Nephron (organoid): ENCODE results near the gene GCN1.

Experiments
- H3K27ac Mint-ChIP-seq, 3 experiments: 2 replicates each; pipeline ENCODE4 v1.8.0; 2020; ENCODE audit warnings: mixed read lengths in 3 of 3, mild to moderate bottlenecking in 2 of 3, moderate library complexity in 1 of 3
- H3K27me3 Mint-ChIP-seq: 2 replicates; pipeline ENCODE4 v1.8.0; 2021; ENCODE audit warnings: low read depth, mild to moderate bottlenecking, moderate library complexity, mixed read lengths
- H3K36me3 Mint-ChIP-seq: 2 replicates; pipeline ENCODE4 v1.8.0; 2020; ENCODE audit warnings: low read depth, mixed read lengths
- H3K4me1 Mint-ChIP-seq: 2 replicates; pipeline ENCODE4 v1.8.0; 2020; ENCODE audit warnings: mixed read lengths
- H3K4me3 Mint-ChIP-seq, 3 experiments: 2 replicates each; pipeline ENCODE4 v1.8.0; 2020; ENCODE audit warnings: mild to moderate bottlenecking in 3 of 3, mixed read lengths in 3 of 3, moderate library complexity in 2 of 3
- H3K9me3 Mint-ChIP-seq: 2 replicates; pipeline ENCODE4 v1.8.0; 2020; ENCODE audit warnings: mixed read lengths
- TF ChIP-seq, protein P1 (sequence below), 3 experiments: fragments of 200-600 bp; sonication (generic); IDR thresholded peaks; one replicate each; pipeline ENCODE4 v1.5.0; 2021; ENCODE audit warnings: antibody characterized with exemption in 3 of 3; ENCODE audit not compliant: unreplicated experiment in 3 of 3

Gene GCN1

DNA sequence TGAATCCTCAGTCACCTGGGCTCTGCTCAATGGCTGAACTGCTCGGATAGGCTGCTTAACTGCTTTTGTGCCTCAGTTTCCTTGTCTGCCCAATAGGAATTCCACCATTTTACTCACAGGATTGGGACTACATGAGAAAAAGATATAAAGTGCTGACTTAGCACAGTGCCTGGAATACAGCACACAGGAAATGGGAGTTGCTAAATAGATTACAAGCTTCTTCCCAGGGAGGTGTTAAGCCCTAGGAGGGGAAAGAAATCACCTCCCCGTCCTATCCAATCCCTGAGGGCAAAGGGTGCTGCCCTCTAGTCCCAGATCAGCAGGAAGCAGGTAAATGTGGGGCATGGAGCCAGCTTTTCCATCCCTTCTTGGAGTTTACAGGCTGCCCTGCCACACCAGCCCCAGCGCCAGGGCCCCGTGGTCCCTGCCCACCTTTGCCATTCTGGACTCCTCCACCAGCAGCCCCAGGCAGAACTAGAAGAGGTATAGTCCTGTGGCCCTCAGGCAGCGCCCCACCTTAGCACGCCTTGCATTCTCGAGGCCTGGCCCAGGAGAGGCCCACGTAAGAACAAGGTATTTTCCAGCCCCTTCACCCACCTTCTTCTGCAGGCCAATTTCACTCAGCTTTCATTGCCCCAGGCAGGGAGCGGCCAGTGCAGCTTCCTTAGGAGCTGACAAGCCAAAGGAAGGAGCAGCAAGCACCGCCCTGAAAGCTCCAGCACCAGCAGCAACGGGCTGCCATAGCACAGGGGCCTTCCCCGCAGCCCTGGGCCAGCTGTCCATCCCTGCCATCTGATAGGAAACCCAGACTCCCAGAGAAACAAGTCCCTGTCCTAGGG, 35.2 kb upstream of the GCN1 start:
- peak overlapping the region; percentile 92 to 95 (median 95) for H3K27ac Mint-ChIP-seq
- H3K27me3 Mint-ChIP-seq: no peaks in the 10 kb centered on the region
- TF ChIP-seq, protein P1, sequence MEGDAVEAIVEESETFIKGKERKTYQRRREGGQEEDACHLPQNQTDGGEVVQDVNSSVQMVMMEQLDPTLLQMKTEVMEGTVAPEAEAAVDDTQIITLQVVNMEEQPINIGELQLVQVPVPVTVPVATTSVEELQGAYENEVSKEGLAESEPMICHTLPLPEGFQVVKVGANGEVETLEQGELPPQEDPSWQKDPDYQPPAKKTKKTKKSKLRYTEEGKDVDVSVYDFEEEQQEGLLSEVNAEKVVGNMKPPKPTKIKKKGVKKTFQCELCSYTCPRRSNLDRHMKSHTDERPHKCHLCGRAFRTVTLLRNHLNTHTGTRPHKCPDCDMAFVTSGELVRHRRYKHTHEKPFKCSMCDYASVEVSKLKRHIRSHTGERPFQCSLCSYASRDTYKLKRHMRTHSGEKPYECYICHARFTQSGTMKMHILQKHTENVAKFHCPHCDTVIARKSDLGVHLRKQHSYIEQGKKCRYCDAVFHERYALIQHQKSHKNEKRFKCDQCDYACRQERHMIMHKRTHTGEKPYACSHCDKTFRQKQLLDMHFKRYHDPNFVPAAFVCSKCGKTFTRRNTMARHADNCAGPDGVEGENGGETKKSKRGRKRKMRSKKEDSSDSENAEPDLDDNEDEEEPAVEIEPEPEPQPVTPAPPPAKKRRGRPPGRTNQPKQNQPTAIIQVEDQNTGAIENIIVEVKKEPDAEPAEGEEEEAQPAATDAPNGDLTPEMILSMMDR (IDR thresholded peaks at IDR 0.05; ENCODE audit: unreplicated experiment in 3 of 3): no peak
- no peaks in the 10 kb centered on the region for H3K36me3 Mint-ChIP-seq
- peak overlapping the region; percentile 47 to 65 (median 56) for H3K4me3 Mint-ChIP-seq
- H3K9me3 Mint-ChIP-seq: no peaks in the 10 kb centered on the region
- H3K4me1 Mint-ChIP-seq: peaks cover 82% of the 10 kb centered on the region

DNA sequence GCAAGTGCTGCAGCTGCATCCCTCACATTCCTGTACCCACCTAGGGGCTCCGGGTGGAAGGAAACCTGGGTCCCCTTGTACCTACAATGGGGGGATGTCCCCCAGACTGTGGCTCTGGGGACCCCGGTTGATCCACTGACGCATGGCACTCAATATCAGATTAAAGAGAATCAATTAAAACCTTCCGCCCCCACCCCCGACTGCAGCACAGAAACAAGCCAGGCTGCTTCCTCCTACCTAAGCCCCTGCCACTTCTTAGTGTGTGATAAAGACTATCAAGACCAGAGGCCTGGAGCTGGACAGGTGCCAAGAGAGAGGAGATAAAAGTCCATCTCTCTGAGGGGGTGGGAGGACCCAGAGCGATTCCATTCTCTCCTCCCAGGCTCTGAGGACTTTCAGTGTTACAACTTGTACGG, 34.6 kb upstream of the GCN1 start:
- H3K27me3 Mint-ChIP-seq: no peaks in the 10 kb centered on the region
- peak overlapping the region; percentile 47 to 65 (median 56) for H3K4me3 Mint-ChIP-seq
- H3K4me1 Mint-ChIP-seq: peaks cover 76% of the 10 kb centered on the region
- TF ChIP-seq, protein P1 (IDR thresholded peaks at IDR 0.05; ENCODE audit: unreplicated experiment in 3 of 3): no peak
- H3K9me3 Mint-ChIP-seq: no peaks in the 10 kb centered on the region
- H3K36me3 Mint-ChIP-seq: no peaks in the 10 kb centered on the region
- peak overlapping the region; percentile 92 to 95 (median 95) for H3K27ac Mint-ChIP-seq

DNA sequence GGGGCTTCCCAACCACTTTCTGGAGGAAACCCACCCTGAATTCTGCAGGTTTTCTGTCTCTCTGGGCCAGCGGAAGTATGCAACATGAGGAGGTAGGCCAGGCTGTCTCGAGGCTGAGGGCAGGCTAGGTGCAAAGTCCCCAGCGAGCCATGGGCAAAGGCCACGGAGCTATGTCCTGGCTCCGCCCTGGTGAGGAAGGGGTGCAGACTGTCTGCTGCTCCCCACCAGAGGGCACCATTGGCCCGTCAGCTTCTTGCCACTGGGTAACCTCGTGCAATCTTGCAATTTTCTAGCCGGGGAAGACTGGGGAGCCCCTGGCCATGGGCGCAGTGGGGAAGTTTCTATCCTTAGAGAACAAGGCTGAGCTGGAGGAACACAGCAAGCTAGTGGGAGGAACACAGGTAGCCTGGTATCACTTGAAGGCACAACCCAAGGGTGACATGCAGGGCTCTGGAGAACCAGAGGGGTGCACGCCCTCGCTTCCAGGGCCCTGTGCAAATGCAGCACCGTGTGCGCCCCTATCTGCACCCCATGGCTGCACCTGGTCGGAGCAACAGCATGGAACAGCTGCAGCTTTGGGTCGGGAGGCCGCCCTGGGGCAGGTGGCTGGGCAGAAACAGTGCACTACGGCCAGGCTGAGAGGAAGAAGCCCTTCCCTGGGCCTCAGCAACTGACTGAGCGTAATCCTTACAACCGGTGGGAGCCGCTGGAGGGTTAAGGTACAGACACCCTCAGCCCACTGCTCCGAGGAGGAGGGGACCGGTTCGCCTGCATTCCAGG, 34.0 kb upstream of the GCN1 start:
- TF ChIP-seq, protein P1 (IDR thresholded peaks at IDR 0.05; ENCODE audit: unreplicated experiment in 3 of 3): peak; percentile 80 to 96 (median 91)
- Mint-ChIP-seq H3K36me3 (no peaks in the 10 kb centered on the region), H3K9me3 (no peaks in the 10 kb centered on the region), H3K27ac (peak overlapping the region; percentile 92 to 95 (median 95)), H3K4me3 (peak overlapping the region; percentile 47 to 65 (median 56)), H3K4me1 (peaks cover 70% of the 10 kb centered on the region), H3K27me3 (no peaks in the 10 kb centered on the region)

DNA sequence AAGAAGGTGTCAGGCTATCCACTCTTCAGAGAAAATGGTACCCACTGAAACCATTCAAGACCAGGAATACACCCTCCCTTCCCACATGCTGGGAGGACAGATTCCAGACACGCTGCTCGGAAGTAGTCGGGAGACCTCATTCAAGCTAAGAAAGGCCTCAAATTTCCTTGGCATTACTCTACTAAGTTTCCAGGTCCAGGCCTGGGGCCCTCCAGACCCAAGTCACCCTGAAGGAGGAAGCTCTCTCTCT, 33.5 kb upstream of the GCN1 start:
- H3K4me1 Mint-ChIP-seq: peaks cover 65% of the 10 kb centered on the region
- TF ChIP-seq, protein P1 (IDR thresholded peaks at IDR 0.05; ENCODE audit: unreplicated experiment in 3 of 3): no peak
- no peaks in the 10 kb centered on the region for H3K9me3 Mint-ChIP-seq
- H3K27ac Mint-ChIP-seq: peak overlapping the region; percentile 92 to 95 (median 95)
- peaks cover 2% of the 10 kb centered on the region for H3K36me3 Mint-ChIP-seq
- no peaks in the 10 kb centered on the region for H3K27me3 Mint-ChIP-seq
- H3K4me3 Mint-ChIP-seq: peak overlapping the region; percentile 45 to 56 (median 47)

DNA sequence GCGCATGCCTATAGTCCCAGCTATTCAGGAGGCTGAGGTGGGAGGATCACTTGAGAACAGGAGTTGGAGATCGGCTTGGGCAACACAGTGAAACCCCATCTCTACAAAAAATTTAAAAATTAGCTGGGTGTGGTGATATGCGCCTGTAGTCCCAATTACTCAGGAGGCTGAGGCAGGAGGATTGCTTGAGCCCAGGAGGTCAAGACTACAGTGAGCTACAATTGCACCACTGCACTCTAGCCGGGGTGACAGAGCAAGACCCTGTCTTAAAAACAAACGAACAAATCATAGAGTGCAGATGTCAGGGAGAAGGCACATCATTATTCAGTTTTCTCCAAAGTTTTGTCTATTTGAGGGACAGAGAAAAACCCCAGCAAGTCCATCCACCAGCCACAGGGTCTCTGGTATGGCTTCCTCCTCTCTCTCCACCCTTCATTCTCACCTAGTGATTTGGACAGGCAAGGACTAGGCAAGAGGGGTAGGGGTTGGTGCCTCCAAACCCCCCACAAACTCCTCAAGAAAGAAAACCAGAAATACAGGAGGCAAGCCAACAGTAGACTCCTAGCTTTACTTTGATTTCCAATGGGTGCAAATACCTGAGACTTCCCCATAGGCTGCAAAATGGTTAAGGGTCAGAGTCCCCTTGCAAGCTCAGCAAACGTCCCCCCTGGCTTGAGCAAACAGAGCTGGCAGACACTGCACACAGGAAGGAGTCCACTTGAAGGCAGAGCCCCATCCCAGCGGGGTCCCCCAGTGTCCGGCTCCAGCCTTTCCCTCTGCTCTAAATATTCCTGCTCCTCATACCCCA, 32.9 kb upstream of the GCN1 start:
- H3K9me3 Mint-ChIP-seq: no peaks in the 10 kb centered on the region
- peaks cover 59% of the 10 kb centered on the region for H3K4me1 Mint-ChIP-seq
- H3K36me3 Mint-ChIP-seq: peaks cover 6% of the 10 kb centered on the region
- no peaks in the 10 kb centered on the region for H3K27me3 Mint-ChIP-seq
- TF ChIP-seq, protein P1 (IDR thresholded peaks at IDR 0.05; ENCODE audit: unreplicated experiment in 3 of 3): no peak
- peak overlapping the region; percentile 92 to 95 (median 95) for H3K27ac Mint-ChIP-seq
- H3K4me3 Mint-ChIP-seq: peak overlapping the region in 2 of 3 experiments; percentile 10 to 56
